Glomerular endothelial cell (primary cell): ENCODE measurements around the gene AMDHD2. TPM values are rescaled to one million over a fixed set of nuclear protein-coding genes. Genes with fewer than 3 reads are reported as not detected.
"Not testable (repeated sequence)": the region's sequence is repeated elsewhere in the genome, so short reads cannot be mapped to it uniquely, and the experiment has no call there.

ENCODE experiments used
- DNase-seq: peaks from one replicate; pipeline ENCODE4 v3.0.0-alpha.2; 2011; ENCODE audit warnings: low read depth, low spot score; ENCODE audit errors: extremely low read depth
- total RNA-seq: library from RNA; depleted of rRNA; stranded (reverse); fragments of >200 nt; gene quantifications from 2 replicates; pipeline ENCODE4 v1.2.3, GENCODE V29; 2015

Gene AMDHD2
- total RNA-seq, 1 donor from 2014 or later = 71.3 TPM

DNA sequence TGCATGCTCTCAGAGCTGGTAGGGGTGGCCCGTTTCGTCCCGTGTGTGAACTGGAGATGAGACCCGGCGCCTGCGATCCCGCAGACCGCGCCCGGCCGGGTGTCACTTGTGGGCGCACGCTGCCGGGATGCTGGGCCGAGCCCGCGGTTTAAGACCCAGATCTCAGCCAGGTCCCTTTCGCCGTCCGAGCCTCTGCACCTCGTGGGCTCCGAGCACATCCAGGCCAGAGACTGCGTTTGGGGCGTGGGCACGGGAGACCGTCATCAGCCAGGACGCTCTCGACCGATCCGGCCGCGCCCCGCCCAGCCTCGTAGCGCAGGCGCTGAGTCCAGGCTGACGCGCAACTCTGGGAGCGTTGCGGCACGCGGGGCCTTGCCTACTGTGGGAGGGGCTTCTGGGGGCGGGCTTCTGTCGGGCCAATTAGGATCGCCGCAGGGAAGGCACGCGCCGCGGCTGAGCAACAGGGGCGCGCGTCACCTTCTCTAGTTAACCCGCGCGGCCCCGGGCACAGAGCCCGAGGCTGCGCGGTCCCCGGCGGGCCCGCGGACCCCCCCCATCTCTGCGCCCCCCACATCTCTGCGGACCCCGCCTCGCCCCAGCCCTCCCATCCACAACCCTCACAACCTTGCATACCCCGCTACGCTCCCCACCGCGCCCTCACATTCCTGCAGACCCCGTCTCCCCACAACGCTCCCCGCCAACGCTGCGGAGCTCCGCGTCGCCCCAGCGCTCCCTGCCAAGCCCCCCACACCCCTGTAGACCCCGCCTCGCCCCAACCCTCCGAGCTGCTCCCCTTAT, 11.7 kb downstream of the AMDHD2 start:
- no peak for DNase-seq

GRCh38 chr16:2532494-2533141, 12.4 kb downstream of the AMDHD2 start:
- no peak for DNase-seq

DNA sequence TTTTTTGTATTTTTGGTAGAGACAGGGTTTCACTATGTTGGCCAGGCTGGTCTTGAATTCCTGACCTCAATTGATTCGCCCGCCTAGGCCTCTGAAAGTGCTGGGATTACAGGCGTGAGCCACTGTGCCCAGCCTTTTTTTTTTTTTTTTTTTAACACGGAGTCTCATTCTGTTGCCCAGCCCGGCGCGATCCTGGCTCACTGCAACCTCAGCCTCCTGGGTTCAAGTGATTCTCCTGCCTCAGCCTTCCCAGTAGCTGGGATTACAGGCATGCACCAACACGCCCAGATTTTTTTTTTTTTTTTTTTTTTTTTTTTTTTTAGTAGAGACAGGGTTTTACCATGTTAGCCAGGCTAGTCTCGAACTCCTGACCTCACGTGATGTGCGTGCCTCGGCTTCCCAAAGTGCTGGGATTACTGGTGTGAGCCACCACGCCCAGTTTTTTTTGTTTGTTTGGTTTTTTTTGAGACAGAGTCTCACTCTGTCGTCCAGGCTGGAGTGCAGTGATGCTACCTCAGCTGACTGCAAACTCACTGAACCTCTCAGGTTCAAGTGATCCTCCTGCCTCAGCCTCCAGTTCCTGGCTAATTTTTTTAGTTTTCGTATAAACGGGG, 13.1 kb downstream of the AMDHD2 start:
- DNase-seq = not testable (repeated sequence)

- DNase-seq = no peak
Measured at GRCh38 chr16:2533912-2534311, 13.7 kb downstream of the AMDHD2 start.

DNA sequence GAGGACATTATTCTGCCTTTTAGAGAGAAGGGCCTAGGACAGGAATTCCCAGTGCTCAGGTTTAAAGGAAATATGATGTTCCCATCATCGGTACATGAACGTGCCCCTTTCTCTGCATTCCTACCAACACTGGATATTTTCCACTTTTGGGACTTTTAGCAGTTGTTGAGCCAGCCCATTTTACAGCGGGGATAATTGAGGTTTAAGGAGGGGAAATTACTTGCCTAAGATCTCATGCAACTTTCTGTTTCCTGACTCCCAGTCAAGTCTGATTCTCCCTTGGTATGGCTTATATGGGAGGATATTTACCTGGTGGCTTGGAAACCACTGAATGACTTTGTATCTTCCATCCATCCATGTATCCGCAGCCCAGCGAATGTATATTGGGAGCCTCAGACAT, 14.2 kb downstream of the AMDHD2 start:
- not testable (repeated sequence) for DNase-seq

DNA sequence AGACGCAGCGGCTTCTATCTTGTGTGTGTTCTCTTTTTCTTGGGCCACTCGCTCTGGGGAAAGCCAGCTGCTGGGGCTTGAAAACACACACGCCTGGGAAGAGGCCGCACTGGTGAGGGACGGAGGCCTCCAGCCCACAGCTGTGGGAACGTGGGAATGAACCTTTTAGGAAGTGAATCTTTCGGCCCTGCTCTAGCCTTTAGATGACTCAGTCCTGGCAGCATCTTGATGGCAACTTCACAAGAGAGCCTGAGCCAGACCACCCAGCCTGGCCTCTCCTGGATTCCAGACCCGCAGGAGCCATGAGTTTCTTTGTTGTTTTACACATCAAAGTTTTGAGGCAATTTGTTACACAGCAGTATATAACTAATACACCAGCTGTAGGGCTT, 15.4 kb downstream of the AMDHD2 start:
- no peak for DNase-seq

DNA sequence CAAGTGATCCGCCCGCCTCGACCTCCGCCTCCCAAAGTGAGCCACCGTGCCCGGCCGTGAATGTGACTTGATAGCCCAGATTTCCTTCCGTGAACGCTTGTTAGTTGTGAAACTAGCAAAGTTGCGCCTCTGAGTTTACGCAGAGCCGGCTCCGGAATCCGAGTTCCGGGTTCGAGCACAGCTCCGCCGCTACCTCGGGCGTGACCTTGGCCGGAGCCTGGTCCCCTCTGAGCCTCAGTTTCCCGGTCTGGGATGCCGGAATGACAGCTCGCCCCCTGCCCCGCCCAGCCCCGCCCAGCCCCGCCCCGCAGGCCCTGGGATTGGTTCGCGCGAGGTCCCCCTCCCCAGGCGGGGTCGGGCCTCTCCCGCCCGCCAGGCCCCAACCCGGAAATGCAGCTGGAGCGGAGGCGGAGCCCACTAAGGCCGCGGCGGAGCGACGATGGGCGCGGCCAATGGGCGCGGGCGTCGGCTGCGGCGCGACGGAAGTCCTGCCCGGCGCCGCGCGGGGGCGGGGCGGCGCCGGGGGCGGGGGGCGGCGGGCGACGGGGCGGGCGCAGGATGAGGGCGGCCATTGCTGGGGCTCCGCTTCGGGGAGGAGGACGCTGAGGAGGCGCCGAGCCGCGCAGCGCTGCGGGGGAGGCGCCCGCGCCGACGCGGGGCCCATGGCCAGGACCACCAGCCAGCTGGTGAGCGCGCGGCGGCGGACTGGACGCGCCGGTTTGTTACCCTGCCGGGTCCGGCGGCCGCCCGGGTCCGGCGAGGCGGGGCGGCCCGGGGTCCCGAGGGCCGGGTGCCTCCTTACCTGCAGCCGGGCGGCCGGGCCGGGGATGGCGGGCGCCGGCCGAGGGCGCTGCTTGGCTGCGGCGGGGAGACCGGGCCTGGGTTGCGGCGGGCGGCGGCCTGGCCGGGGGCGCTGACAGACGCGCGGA, 17.5 kb downstream of the AMDHD2 start, which contains the start of gene PDPK1:
Gene PDPK1, plus strand, starts transcription at position 571 of the 929 bp plus-strand sequence. Its CDS starts 92 bp downstream, at position 663.
- DNase-seq = no peak

GRCh38 chr16:2539192-2539844, 19.1 kb downstream of the AMDHD2 start:
- DNase-seq = not testable (repeated sequence)

DNA sequence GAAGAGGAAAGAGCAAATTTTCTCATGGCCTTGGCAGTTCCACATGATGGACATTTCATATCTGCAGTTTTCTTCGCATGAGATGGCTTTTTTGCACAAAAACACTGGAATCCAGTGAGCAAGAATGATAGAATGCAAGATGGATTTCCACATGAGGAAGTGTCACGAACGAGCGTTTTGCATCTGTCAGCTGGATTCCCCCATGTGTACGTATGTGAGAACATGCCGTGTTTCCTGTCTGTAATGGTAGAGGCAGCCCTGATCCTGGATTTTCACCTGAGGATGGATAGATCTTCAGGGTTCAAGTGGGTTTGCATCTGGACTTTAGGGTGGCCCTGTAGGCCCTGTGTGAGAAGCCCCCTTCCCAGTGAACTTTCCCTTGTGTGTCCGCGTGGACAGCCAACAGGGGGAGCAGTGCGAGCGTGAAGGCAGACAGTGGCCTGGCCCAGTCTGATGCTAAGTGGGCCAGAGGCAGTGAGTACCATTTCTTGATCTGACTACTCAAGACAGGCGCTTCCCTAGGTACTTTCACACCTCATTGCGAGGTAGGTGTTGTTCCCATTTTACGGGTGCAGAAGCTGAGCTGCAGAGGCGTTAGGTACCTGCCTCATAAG, 19.8 kb downstream of the AMDHD2 start:
- DNase-seq = not testable (repeated sequence)

- not testable (repeated sequence) for DNase-seq
Measured at GRCh38 chr16:2540912-2541311, 20.7 kb downstream of the AMDHD2 start.

- not testable (repeated sequence) for DNase-seq
Measured at GRCh38 chr16:2541409-2541808, 21.2 kb downstream of the AMDHD2 start.

DNA sequence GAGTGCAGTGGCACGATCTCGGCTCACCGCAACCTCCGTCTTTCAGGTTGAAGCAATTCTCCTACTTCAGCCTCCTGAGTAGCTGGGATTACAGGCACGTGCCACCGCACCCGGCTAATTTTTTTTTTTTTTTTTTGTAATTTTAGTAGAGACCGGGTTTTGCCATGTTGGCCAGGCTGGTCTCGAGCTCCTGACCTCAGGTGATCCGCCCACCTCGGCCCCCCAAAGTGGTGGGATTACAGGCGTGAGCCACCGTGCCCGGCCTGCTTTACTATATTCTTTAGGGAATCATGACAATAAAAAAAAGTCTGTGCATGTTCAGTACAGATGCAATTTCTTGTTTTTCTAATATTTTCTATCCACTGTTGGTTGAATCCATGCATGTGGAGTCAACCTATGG, 23.6 kb downstream of the AMDHD2 start:
- not testable (repeated sequence) for DNase-seq

- not testable (repeated sequence) for DNase-seq
Measured at GRCh38 chr16:2550283-2550878, 30.2 kb downstream of the AMDHD2 start.

DNA sequence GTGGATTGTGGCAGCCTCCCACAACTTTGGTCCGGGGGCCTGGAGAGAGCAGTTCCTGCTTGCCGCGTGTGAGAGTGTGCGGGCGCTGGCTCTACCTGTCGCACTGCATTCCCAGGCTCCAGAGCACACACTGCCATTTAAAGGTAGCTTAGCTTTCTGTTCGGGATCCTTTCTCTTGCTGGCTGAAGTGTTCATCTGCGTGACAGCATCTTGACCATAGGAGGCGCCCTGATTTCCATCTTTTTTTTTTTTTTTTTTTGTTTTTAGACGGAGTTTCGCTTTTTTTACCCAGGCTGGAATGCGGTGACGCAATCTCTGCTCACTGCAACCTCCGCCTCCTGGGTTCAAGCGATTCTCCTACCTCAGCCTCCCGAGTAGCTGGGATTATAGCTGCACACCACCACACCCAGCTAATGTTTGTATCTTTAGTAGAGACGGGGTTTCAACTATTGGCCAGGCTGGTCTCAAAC, 31.3 kb downstream of the AMDHD2 start:
- DNase-seq = not testable (repeated sequence)

DNA sequence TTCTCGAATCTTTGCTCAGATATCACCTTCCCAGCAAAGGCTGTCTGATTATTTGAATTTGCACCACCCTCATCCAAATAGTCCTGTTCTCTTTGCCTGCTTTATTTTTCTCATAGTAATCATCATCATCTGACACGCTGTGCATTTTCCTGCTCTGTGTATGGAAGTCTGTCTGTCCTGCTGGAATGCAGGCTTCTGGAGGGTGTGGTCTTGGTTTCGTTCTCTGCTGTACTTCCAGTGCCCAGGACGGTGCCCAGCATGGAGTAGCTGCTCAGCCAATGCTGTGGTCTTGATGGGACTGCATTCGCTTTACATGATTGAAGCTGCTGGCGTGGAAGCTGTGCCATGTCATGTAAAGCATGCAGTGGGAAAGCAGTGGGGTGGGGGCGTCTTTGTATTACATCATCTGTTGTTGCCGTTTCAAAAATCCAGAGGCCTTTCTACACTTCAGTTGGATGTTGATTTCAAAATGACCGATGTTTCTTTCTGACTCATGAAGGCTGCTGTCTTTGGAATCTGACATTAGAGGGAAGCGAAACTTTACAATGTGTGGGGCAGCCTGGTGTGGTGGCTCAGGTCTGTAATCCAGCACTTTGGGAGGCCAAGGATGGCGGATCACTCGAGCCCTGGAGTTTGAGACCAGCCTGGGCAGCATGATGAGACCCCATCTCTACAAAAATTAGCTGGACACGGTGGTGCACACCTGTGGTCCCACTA, 34.7 kb downstream of the AMDHD2 start:
- DNase-seq = not testable (repeated sequence)

- not testable (repeated sequence) for DNase-seq
Measured at GRCh38 chr16:2557150-2557549, 37.0 kb downstream of the AMDHD2 start.

DNA sequence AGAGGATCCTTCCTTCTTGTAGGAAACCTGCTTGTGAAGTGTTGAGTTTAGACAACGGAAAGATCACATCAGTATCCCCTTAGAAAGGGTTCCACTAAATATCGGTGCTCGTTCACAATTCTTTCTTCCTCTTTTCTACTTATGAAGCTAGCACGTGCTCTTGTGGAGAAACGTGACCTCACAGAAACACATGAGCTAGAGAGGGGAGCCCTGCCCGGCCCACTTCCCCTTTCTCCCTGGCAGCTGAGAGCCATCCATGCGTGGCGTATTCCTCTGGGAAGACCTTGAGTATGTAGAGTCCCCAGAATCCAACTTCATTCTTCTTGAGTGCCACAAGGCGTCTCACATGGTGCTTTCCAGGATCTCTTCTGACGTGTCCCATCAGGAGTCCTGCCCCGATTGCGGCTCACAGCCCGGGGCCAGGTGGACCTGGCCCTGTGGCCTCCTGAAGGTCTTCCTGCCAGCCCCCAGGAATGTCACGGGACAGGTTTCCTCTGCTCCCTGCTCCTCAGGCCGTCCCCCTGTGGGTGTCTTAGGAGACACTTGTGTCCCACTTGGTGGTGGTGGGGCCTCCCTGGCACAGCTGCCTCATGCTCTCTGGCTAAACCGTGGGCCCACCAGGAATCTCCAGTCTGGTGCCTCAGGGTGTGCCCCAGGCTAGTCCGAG, 40.1 kb downstream of the AMDHD2 start:
- DNase-seq = not testable (repeated sequence)

DNA sequence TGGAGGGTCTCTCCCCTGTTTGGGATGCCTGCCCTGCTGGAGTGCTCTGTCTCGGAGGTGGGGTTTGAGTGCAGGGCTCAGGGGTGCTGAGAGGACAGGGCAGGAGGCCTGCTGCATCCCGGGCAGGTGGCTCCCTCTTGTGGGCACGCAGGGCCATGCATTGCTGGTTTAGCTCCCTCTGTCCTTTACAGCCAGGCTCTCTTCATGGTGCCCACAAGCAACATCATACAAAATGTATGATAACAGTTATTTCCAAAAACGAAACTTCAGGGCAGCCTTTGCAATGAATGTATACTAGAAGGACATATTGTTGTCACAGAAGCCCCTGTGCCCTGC, 40.6 kb downstream of the AMDHD2 start:
- DNase-seq = not testable (repeated sequence)
